SK-N-SH (cell line): ENCODE measurements around the gene SRGAP1.
A peak's percentile ranks its signal among the peaks of the same experiment; 100 is the strongest.

Experiments
- CHD2 ChIP-seq: fragments of 150-350 bp; IDR thresholded peaks from 2 replicates; pipeline ENCODE4 v1.6.1; 2018; ENCODE audit warnings: low read length; ENCODE audit not compliant: partially characterized antibody
- EZH2phosphoT487 ChIP-seq: fragments of 200-600 bp; sonication (generic); IDR thresholded peaks from 2 replicates; pipeline ENCODE4 v1.6.1; 2017; ENCODE audit warnings: low read depth, mixed run types, mild to moderate bottlenecking, antibody characterized with exemption, moderate library complexity, borderline replicate concordance
- FOSL2 ChIP-seq: IDR thresholded peaks from 2 replicates; pipeline ENCODE4 v1.4.0; 2012; ENCODE audit warnings: low read depth, mild to moderate bottlenecking, moderate library complexity, borderline replicate concordance
- JUND ChIP-seq: IDR thresholded peaks from 2 replicates; pipeline ENCODE4 v1.4.0; 2012
- NFIC ChIP-seq: IDR thresholded peaks from 2 replicates; pipeline ENCODE4 v1.4.0; 2012; ENCODE audit warnings: borderline replicate concordance
- POLR2AphosphoS5 ChIP-seq: IDR thresholded peaks from 2 replicates; pipeline ENCODE4 v1.6.1; 2012; ENCODE audit warnings: low read depth, low read length
- RCOR1 ChIP-seq: fragments of 150-350 bp; IDR thresholded peaks from 2 replicates; pipeline ENCODE4 v1.6.1; 2017; ENCODE audit warnings: antibody characterized with exemption, low read length
- TCF12 ChIP-seq: IDR thresholded peaks from 2 replicates; pipeline ENCODE4 v1.4.0; 2012
- TEAD4 ChIP-seq: IDR thresholded peaks from 2 replicates; pipeline ENCODE4 v1.4.0; 2012; ENCODE audit warnings: mild to moderate bottlenecking, borderline replicate concordance; ENCODE audit not compliant: insufficient read depth
- YY1 ChIP-seq: IDR thresholded peaks from 2 replicates; pipeline ENCODE4 v1.4.0; 2012; ENCODE audit warnings: low read depth, mild to moderate bottlenecking
- TF ChIP-seq, protein P1 (sequence below): fragments of 150-350 bp; IDR thresholded peaks from 2 replicates; pipeline ENCODE4 v1.6.1; 2017; ENCODE audit warnings: antibody characterized with exemption, low read length, low read depth, borderline replicate concordance
- TF ChIP-seq, protein P2 (sequence below): fragments of 200-600 bp; sonication (generic); IDR thresholded peaks from 2 replicates; pipeline ENCODE4 v1.6.1; 2017; ENCODE audit warnings: antibody characterized with exemption, mild to moderate bottlenecking, moderate library complexity
- TF ChIP-seq, protein P3 (sequence below): fragments of 150-350 bp; IDR thresholded peaks from 2 replicates; pipeline ENCODE4 v1.6.1; 2016; ENCODE audit warnings: mild to moderate bottlenecking, low read depth, low read length

DNA sequence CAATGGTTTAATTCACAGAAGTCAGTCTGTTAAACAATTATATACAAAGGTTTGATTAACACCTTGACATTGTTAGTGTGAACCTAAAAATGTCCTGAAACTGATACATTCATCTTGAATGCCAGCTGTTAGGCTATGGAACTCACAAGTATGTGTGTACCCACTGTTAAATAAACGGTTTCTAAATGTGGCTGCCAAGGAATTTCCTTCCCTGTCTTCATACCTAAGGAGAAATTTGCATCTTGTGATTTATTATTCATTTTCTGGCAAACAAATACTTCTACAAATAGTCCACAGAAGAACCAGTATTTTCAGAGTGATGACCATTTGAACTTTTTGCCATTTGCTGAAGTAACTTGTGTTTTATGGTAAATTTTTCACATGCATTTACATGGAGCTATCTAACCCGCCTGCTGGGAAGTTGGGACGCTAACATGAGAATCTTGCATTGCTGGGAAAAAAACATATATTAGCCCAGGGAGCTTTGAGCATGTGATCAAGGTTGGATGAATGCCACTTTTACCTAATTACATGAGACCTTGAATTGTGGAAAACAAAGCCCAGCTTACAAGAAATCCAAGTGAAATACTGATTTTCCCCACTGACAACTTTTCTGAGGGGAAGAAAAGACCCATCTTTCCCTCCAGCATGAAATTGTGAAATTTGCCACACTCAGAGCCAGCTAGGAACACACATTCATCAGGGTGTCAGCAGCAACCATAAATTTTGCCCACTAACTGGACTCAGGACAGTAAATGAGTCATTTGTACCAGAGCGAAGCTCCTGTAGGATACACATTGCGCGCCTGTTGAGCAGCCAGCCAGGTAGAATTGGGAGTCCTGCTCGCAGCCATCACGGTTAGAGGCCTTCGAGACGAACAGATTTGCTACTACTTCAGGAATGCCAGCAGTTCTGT, 259.6 kb downstream of the SRGAP1 start:
- TF ChIP-seq EZH2phosphoT487 (no peak), TCF12 (no peak), YY1 (no peak), CHD2 (no peak), RCOR1 (no peak), JUND (no peak), FOSL2 (0 out of 2 replicates have a peak, but pooled peaks have one; percentile 27), TEAD4 (no peak), POLR2AphosphoS5 (no peak), NFIC (no peak)
- TF ChIP-seq, protein P1, sequence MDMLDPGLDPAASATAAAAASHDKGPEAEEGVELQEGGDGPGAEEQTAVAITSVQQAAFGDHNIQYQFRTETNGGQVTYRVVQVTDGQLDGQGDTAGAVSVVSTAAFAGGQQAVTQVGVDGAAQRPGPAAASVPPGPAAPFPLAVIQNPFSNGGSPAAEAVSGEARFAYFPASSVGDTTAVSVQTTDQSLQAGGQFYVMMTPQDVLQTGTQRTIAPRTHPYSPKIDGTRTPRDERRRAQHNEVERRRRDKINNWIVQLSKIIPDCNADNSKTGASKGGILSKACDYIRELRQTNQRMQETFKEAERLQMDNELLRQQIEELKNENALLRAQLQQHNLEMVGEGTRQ, result no peak
- TF ChIP-seq, protein P2, sequence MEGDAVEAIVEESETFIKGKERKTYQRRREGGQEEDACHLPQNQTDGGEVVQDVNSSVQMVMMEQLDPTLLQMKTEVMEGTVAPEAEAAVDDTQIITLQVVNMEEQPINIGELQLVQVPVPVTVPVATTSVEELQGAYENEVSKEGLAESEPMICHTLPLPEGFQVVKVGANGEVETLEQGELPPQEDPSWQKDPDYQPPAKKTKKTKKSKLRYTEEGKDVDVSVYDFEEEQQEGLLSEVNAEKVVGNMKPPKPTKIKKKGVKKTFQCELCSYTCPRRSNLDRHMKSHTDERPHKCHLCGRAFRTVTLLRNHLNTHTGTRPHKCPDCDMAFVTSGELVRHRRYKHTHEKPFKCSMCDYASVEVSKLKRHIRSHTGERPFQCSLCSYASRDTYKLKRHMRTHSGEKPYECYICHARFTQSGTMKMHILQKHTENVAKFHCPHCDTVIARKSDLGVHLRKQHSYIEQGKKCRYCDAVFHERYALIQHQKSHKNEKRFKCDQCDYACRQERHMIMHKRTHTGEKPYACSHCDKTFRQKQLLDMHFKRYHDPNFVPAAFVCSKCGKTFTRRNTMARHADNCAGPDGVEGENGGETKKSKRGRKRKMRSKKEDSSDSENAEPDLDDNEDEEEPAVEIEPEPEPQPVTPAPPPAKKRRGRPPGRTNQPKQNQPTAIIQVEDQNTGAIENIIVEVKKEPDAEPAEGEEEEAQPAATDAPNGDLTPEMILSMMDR, result no peak
- TF ChIP-seq, protein P3, sequence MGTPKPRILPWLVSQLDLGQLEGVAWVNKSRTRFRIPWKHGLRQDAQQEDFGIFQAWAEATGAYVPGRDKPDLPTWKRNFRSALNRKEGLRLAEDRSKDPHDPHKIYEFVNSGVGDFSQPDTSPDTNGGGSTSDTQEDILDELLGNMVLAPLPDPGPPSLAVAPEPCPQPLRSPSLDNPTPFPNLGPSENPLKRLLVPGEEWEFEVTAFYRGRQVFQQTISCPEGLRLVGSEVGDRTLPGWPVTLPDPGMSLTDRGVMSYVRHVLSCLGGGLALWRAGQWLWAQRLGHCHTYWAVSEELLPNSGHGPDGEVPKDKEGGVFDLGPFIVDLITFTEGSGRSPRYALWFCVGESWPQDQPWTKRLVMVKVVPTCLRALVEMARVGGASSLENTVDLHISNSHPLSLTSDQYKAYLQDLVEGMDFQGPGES, result no peak
